ENCODE measurements around the gene CLK4.

Gene CLK4

DNA sequence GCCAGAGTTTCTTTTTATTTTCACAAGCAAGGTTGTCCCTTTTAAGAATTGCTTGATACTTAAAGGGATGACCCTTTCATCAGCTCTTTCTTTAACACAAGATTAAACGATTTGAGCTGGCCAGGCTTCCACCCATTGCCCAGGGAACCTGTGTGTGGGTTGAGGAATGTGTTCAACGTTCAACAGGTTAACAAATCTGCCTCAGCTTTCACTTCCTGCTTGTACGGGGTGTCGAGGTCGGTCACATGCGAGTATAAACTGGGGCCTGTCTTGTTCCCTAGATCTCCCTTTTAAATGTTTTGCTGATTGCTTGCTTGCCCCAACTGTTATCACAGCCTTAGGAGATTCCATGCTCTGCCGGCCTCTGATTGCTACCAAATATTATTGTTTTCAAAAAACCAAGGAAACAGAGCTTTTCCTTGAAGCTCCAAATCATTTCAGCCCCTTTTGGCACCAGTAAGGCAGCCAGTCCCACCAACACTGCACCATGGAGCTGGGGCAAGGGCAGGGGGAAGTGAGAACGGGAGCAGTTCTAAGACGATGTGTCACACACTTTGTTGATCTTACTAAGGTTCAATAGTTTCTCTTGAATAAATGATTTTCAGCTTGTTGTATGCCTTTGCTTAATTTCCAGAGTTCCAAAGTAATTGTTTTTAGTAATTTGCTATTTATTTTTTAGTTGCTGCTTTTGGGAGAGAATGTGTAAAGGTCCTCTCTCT, 10.7 kb upstream of the CLK4 start:
- no peak for DNase-seq (ENCODE audit: low read depth in 1 of 2, low spot score in 1 of 2)

DNA sequence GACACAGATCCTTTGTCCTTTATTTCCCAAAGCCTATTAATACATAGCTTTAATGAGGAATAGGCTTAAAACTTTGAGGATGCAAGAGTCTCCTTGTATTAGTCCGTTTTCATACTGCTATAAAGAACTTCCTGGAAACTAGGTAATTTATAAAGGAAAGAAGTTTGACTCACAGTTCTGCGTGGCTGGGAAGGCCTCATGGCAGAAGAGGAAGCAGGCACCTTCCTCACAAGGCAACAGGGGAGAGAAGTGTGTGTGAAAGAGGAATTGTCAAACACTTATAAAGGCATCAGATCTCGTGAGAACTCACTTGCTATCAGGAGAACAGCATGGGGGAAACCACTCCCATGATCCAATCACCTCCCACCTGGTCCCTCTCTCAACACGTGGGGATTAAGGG, 5.4 kb upstream of the CLK4 start:
- no peak for DNase-seq (ENCODE audit: low read depth in 1 of 2, low spot score in 1 of 2)

DNA sequence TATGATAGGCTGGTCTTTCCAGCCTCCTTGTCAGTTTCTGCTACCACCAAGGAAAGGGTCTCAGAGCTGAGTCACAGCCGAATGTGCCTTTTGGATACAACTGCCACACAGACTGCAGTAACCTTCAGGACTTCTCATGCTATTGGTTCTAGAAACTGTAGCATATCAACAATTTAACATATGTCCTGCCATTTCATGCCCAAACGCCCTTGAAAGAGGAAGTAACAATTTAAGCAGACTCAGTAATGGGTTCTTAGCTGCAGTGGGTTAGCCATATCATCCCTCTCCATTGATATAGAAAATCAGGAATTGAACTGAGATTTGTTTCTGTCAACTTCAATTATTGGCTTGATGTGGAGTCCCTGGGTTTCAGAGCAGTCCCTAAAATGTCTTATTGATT, 4.1 kb upstream of the CLK4 start:
- no peak for DNase-seq (ENCODE audit: low read depth in 1 of 2, low spot score in 1 of 2)

DNA sequence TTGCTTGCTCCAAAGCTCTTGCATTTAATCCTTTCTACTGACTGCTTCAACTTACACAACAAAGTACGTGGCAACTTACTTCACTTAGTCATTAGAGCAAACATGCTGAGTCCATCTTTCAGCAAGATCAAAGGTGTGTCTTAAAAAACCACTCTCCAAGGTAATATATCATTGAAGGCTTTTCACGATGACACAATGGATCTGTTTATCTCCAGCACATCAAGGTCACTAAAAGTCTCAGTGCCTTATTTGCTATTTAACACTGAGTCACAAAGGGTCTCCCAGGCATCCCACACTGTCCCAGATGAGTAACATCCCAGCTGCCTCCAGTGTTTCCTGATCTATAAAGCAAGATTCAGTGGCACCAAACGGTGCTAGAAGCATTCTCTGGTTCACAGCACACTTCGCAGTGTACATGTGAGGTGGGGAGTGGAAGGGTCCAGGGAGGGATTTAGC, 3.7 kb upstream of the CLK4 start:
- no peak for DNase-seq (ENCODE audit: low read depth in 1 of 2, low spot score in 1 of 2)

DNA sequence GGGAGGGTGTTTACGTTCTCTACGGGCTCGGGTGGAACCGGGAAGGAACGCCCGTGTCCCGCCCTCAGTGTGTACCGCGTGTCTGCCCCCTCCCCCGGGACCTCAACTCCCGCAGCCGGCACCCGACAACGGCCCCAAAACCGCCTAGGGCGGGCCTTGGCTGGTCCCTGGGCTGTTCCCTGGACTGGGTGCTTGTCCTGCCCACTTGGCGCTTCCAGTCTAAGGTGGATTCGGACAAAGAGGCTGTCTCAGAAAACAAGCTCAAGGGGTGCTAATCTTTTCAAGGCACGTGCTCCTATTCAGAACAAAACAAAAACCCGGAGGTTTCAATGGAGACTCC, 379 bp upstream of the CLK4 start:
- DNase-seq (ENCODE audit: low read depth in 1 of 2, low spot score in 1 of 2): no peak

DNA sequence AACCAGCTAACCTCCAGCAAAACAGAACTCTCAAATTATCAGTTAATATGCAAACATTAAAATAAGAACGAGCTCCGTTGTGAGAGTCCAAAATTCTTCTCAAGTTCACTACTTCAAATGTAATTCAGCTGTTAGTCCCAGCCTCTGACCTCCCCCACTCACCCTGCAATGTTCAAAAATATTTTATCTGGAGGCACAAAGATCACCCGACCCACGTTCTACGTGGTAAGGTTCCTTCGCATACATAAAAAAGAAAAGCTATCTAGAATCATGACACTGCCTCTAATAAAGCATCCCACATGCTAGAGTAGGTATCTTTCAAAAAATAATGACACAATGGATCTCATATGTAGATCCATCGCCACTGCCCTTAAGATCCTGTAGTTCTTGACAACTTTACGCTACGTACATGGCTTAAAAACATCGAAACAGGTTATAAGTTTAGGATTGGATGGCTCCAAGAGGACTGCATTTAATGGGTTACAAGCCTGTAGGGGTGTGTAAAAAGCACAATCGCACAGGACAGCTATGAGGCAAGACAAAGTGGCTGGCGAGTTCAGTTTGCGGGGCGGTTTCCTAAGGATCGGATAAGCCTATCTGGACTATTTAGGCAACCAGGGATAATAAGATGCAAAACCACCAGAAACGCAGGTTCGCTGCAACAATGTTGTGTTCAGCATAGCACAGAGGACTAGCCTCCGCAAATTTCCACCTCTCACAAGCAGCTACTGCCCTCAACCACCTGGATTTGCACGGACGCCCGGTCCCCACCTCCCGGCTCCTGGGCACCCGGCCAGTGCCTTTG, 969 bp downstream of the CLK4 start:
- no peak for DNase-seq (ENCODE audit: low read depth in 1 of 2, low spot score in 1 of 2)

DNA sequence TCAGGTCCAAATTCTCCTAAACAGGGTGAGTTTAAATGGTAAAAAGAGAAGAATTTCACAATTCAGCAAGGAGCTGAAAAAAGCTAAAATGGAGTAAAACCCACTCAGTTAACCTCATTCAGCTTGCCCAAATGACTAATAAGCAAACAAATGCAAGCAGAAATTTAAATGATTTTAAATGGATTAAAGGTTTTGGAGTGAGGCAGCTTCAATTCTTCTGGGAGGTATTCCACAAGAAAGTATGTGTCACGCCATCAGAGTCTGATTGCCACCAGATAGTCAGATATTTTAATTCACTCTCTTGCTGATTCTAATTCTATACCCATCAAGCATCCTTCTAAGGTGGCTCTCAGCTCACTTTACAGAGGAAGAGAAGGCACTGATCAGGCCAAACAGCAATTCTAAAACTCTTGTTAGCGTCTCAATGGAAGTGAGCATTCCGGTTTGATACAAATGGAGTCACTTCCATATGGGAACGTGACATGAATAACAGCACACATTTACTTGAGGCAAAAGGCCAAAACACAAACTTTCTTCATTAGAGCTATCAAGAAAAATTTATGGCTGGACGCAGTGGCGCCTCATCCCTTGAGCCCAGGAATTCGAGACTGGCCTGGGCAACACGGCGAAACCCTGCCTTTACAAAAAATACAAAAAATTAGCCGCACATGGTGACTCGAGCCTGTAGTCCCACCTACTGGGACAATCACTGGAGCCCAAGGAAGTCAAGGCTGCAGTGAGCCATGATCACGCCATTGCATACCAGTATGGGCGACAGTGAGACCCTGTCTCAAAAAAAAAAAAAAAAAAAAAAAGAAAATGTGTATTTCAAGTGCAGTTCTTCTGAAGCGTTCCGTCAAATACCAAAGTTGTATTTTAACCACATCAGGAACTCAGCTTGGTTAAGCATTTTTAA, 2.0 kb downstream of the CLK4 start:
- no peak for DNase-seq (ENCODE audit: low read depth in 1 of 2, low spot score in 1 of 2)

DNA sequence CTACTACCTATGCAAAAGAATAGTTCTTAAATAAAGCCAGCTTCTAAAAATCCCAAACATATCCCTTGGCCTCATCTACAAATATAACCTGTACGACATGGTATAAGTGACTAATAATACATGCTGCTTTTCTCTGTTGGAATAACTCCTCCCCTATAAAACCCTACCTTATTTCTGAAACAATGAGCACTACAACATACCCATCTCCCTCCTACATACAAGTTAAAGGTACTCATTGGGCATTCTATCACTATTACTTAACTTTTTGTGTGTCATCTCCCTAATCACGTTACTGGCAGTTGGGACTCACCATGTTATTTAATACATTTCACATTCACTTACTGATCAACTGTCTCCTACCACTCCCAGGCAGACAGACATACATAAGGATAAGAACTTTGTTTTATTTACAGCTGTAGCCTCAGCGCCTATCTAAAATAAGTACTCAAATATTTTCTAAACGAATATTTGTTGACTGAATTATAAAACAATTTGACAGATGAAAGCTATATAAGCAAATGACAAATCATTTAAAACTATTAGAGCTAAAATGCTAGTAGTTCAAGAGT, 4.1 kb downstream of the CLK4 start:
- no peak for DNase-seq (ENCODE audit: low read depth in 1 of 2, low spot score in 1 of 2)

DNA sequence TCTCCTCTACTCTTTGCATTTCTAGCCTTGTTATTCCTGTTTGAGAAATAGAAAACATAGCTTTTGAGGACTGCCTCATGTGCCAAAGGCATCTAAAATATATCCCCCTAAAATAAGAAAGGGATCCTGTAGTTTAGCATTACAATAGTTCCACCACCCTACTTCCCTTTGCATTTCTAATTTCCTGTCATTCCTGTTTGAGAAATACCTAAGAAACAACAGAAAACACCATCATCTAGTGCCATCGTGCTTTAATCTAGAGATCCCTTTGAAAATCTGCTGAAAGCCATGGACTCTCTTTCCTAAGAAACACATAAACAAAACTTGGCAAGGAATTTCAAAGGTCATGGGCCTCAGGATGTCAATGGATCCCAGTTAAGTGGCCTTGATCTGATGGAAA, 7.5 kb downstream of the CLK4 start:
- no peak for DNase-seq (ENCODE audit: low read depth in 1 of 2, low spot score in 1 of 2)

DNA sequence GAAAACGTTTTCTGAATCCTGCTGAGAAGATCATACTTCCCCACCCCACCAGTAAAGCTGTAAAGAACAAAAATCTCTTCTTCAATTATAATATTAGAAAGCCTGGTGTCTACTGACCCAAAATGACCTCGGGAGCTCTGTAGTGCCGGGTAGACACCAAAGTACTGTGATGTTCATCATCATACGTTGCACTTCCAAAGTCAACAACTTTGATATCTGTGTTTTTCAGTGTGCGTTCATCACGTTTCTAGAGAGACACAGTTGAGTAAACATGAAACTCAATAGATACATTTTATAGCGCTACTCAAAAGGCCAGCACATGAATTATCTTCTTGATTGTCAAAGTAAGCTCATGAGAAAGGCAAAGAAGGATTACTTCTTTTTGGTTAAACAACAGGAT, 14.6 kb downstream of the CLK4 start:
- no peak for DNase-seq (ENCODE audit: low read depth in 1 of 2, low spot score in 1 of 2)

DNA sequence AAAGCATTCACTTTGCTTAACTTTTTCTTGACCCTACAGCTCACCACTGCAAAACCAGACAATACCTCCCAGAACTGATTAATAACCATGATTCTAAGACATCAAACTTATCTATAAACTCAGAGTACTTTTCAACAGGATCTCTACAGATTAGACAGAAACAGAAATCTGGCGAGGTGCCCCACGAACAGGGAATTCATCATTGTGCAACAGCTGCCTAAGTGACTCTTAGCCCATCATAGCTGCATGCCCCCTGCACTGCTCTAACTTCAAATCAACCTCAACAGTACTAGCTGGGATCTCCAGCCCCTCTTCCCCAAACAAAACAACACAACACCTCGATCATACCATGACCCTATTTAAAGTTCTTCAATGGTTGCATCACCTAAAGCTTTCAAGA, 20.6 kb downstream of the CLK4 start:
- DNase-seq (ENCODE audit: low read depth in 1 of 2, low spot score in 1 of 2): no peak

DNA sequence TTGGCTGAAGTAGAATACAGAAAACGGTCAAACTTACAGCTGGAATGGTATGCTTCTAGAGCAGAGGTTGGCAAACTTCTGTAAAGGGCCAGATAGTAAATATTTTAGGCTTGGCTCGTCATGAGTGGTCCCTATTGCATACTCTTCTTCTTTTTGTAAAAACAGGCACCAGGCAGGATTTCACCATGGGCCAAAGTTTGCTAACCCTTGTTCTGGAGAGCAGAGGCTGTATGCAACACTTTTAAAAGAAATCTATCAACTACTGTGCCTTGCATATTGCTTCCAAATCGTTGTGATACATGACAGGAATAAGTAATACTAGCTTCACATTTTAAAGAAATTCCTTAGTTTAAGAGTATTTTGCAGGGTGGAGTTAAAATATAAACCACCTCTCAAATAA, 21.1 kb downstream of the CLK4 start:
- DNase-seq (ENCODE audit: low read depth in 1 of 2, low spot score in 1 of 2): no peak

DNA sequence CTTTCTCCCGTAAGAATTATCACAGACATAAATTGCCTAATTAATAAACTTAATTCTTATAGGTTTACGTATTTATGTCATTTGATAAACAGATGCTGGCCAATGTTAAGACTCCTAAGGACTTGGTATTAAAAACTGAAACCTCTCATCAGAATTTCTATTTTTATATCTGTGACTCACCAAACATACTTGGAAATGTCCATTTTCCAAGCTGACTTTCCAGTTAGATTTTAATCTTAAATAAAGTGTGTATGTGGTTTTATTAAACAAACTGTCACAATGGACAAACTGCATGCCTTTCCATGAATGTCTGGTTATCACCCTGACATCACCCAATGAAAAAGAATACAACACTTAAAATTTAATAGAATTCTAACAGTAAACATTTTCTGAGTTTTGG, 24.1 kb downstream of the CLK4 start:
- no peak for DNase-seq (ENCODE audit: low read depth in 1 of 2, low spot score in 1 of 2)

DNA sequence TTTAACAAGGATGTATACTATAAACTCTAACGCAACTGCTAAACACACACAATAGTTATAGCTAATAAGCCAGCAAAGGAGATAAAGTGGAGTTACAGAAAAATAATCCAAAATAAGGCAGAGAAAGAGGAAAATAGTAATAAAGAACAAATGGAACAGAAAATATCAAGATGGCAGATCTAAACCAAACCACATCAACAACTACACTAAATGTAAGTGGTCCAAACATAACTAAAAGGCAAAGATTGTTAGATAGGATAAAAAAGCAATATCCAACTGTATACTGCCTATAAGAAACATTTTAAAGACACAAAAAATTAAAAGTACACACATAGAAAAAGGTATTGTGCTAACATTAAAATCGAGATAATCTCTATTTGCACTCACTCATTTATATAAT, 31.1 kb downstream of the CLK4 start:
- no peak for DNase-seq (ENCODE audit: low read depth in 1 of 2, low spot score in 1 of 2)

DNA sequence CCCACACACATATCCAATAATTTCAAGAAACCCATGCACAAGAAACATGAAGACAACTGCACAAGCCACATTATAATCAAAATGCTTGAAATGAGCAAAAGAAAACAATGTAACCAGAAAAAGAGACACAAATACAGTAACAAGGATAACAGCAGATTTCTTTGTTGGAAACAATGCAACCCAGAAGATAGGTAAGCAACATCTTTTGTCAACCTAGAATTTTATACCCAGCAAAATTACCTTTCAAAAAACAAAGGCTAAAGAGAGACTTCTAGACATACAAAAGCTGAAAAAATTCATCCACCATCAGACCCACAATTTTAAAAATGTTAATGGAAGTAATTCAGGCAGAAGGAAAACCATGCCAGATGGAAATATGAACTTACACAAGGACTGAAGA, 31.7 kb downstream of the CLK4 start:
- no peak for DNase-seq (ENCODE audit: low read depth in 1 of 2, low spot score in 1 of 2)

DNA sequence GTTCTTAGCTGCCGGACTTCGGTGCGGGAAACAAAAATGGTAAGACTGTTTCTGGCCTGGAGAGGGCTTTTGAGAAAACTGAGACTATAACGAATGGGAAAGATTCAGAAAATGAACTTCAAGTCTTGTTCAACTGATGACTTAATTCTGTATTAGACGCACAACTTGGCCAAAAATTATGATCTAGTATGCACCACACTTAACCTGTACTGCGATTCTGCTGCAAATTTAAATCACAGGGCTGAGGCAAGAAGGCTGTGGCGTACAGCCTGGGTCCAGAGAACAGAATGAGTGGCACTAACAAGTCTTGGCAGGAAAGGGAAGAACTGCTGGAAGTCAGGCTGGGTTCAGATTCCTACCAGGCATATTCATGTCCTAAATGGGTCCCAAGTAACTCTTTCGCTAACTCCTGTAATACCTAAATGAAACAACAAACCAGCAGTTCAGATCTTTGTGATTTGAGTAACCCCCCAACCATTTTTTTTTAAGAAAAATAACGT, 35.9 kb downstream of the CLK4 start:
- no peak for DNase-seq (ENCODE audit: low read depth in 1 of 2, low spot score in 1 of 2)

DNA sequence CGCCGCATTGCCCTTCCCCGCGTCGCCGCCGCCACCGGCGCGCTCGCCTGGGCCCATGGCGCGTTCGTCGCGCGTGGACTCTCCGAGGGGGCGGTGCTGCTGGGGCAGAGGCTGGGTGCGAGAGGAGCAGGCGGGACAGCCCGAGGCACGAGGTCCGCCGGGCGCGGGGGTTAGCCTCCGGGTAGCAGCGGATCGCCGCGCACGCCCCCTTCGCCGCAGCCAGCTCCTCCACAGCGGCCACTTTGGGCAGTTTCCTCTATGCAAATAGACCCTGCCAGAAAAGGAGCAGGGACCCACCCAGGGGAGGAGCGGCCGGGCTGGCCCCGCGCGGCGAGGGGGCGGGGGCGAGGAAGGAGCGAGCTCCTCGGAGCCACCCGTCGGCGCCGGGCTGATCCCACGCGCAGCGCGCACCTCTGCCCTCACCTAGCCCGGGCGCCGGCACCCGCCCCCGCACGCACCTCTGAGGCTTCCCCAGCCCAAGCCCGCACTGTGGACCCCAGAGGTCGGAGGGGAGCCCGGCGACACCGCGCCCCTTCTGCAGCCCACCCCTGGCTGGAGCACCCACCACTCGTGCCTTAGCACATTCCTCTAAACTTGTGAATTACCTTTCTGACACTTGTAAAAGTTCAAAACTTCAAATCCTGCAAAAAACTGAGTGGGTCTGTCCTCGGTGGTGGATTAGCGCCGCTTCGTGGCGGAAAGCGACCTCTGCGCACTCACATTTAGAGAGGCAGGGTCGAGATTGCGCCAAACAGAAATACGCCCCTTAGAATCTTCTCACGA, 36.5 kb downstream of the CLK4 start, which contains the start of gene COL23A1:
TSS of gene COL23A1 (minus strand) at position 253 of the 783 bp plus-strand sequence.
- peak in 1 of 2 donors; percentile 21 for DNase-seq (ENCODE audit: low read depth in 1 of 2, low spot score in 1 of 2)

DNA sequence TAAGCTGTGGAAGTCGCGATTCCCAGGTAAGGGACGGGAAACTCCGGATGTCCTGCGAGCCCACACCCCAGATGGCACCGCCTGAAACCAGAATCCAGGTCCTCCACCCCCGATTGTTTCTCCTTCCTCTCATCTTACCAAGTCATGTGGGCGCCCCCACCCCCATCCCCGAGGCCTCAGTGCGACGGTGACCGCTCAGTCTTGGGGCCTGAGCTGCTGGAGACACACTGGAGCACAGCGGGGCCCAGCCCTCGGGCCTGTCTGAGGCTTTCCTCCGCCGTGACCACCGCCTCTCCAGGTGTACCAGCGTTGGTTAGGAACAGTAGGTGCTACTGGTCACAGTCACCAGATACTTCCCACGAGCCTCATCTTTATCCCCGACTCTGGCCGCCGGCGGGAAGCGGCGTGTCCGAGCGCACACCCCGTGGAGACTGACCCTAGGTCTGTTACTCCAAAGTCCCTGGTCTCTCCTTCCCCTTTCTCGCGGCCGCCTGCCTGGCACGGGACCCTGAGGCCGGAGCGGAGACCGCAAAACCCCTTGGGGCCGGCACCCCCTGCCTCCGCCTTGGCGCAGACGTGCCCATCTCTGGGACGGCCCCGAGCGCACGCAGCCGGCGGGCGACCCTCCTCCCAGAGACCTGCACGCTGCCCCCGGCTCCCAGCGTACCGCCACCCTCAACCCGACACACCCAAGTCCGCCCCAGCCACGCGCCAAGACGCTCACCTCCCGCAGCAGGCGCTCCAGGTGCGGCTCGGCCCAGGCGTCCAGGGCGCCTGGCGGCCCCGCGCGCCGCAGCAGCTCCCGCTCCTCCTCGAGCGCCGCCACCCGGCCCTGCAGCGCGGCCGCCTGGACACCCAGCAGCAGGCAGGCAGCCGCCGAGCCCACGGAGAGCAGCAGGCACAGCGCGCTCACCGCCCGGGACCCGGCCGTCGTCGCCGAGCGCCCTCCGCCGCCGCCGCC, 37.4 kb downstream of the CLK4 start:
- no peak for DNase-seq (ENCODE audit: low read depth in 1 of 2, low spot score in 1 of 2)

DNA sequence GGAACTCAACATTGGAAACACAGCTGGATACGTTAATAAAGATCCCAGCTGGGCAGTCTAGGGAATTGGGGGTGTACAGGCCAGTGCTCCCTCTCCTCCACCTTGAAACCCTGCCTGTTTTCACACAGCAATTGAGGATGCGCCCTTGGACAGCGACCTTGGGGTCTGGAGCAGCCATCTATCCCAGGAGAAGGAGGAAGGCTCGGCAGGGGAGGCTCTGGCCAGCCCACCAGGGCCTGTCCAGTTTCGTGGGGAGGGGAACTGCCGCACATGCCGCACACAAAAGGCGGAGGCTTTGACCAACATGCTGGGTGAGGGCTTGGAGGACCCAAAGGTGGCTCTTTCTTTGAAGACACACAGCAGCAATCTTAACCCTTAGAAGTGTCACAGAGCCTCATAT, 38.1 kb downstream of the CLK4 start:
- DNase-seq (ENCODE audit: low read depth in 1 of 2, low spot score in 1 of 2): no peak
